Measurements from ENCODE around the gene GLB1L2.

Gene GLB1L2

DNA sequence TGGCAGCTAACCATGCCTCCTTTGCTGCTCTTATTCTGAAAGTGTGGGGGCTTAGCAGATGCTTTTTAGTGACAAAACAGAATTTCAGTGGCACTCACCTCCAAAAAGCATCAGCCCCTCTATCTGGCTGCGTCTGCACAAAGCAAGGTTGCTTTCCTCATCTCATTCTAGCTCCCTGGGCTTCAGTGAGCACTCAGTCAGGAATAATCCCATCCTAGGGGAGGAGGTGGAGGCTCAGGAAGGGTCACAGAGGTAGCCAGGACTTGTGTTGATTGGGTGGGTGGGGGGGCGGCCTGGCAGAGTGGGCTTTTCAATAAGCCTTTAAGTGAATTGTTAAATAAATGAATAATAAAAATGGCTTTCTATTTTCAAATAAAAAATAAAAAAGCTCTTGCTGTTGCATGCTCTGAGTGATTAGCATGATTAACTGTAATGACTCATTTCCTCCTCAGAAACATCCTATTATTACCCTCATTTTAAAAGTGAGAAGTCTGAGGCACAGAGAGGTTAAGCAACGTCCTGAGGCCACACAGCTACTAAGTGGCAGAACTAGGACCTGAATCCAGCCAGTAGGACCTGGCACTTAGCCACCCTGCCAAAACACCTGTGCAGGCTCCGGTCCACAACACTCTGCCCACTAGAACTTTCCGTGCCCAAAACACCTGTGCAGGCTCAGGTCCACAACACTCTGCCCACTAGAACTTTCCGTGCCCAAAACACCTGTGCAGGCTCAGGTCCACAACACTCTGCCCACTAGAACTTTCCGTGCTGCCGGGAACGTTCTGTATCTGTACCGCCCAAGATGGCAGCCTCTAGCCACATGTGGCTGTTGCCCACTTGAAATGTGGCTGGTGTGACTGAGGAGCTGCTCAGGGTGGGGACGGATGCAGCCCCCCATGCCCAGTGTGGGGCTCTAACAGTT lies 74.7 kb downstream of the GLB1L2 start:
- no peak for DNase-seq (ENCODE audit: low read depth)
- TF ChIP-seq POLR2A (IDR thresholded peaks at IDR 0.05; ENCODE audit: extremely low read depth, insufficient read length) (no peak), MYC (IDR thresholded peaks at IDR 0.05; ENCODE audit: low read depth, low read length) (no peak)
- TF ChIP-seq, protein P1, sequence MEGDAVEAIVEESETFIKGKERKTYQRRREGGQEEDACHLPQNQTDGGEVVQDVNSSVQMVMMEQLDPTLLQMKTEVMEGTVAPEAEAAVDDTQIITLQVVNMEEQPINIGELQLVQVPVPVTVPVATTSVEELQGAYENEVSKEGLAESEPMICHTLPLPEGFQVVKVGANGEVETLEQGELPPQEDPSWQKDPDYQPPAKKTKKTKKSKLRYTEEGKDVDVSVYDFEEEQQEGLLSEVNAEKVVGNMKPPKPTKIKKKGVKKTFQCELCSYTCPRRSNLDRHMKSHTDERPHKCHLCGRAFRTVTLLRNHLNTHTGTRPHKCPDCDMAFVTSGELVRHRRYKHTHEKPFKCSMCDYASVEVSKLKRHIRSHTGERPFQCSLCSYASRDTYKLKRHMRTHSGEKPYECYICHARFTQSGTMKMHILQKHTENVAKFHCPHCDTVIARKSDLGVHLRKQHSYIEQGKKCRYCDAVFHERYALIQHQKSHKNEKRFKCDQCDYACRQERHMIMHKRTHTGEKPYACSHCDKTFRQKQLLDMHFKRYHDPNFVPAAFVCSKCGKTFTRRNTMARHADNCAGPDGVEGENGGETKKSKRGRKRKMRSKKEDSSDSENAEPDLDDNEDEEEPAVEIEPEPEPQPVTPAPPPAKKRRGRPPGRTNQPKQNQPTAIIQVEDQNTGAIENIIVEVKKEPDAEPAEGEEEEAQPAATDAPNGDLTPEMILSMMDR (IDR thresholded peaks at IDR 0.05; ENCODE audit: low read depth, low read length), result no peak
- TF ChIP-seq, protein P2, sequence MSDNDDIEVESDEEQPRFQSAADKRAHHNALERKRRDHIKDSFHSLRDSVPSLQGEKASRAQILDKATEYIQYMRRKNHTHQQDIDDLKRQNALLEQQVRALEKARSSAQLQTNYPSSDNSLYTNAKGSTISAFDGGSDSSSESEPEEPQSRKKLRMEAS (IDR thresholded peaks at IDR 0.05; ENCODE audit: low read depth, low read length), result no peak
- H3K4me3 ChIP-seq (ENCODE audit: low read depth, low read length), result no peak overlapping the region

DNA sequence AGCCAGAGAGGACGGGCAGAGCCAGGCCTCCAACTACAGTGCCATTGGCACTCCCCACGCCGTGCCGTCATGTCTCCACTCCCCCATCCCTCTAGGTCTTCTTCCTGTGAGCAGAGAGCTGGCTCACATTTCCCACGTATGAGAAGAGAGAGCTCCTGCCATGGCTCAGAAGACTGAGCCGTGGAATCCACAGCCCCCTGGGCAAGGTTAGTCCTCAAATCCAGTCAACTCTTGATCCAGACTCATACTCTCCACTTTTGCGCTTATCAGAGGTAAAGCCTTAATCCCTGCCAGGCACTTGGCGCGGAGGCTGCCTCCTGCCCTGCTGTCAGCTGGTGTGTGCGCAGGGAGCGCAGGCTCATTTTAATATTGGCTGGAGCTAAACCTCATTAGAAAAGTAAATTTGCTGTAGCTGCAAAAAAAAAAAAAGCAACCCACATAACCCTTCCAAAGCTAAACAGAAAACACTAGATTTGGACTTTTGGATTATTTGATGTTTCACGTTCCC lies 75.6 kb downstream of the GLB1L2 start:
- no peak for DNase-seq (ENCODE audit: low read depth)
- H3K4me3 ChIP-seq (ENCODE audit: low read depth, low read length), result no peak overlapping the region
- TF ChIP-seq, protein P2 (IDR thresholded peaks at IDR 0.05; ENCODE audit: low read depth, low read length), result no peak
- no peak for TF ChIP-seq MYC (IDR thresholded peaks at IDR 0.05; ENCODE audit: low read depth, low read length)

DNA sequence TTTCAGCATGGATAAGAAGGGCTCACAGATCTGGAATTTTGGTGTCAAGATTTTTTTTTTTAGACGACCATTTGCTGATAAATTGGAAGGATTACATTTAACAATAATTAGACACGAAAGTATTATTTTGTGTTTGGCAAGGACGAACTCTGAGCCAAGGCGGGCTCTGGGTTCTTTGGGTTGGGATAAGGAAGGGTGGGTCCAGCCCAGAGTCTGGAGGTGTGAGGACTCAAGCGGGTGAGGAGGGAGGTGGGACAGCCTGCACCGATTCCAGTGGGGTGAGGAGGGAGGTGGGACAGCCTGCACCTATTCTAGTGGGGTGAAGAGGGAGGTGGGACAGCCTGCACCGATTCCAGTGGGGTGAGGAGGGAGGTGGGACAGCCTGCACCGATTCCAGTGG lies 76.1 kb downstream of the GLB1L2 start:
- TF ChIP-seq, protein P1 (IDR thresholded peaks at IDR 0.05; ENCODE audit: low read depth, low read length), result no peak
- TF ChIP-seq MYC (IDR thresholded peaks at IDR 0.05; ENCODE audit: low read depth, low read length) (no peak), POLR2A (IDR thresholded peaks at IDR 0.05; ENCODE audit: extremely low read depth, insufficient read length) (no peak)
- TF ChIP-seq, protein P2 (IDR thresholded peaks at IDR 0.05; ENCODE audit: low read depth, low read length), result no peak
- DNase-seq (ENCODE audit: low read depth), result no peak
- no peak overlapping the region for H3K4me3 ChIP-seq (ENCODE audit: low read depth, low read length)

DNA sequence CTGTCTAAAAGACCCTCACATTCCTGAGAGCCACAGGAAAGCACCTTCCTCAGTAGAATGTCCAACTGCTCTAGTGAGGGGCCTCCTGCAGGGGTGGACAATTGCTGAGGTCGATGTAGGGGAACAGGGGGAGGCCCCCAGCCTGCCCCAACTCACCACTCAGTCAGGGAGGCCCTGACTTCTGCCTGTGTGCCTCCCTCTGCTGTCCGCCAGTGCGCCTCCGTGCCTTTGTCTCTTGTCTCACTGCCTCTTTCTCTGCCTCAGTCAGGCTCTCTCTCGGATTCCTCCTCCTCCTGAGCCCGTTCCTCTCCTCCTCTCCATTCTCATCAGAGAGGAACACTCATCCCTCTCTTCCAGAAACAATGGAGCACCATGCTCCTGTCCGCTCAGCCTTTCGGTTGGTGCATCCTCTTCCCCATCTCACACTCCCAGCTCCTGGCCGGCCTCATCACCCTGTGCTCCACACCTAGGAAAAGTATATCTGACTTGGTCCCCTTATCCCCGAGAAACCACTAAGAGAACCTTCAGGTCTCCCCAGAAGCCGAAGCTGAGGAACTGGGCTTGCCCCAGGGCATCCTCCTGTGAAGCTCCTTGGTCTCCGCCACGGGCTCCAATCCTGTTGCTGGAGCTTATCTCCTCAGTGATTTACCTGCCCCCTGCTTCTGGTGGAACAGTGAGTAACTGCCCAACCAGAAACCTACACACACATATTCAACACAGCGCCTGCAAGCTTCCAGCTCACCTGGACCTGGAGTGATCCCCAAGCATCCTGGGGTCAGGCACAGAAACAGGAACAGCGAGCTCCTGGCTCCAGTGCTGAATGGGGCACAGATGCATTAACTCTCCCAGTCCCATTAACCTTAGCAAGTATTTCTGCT lies 78.0 kb downstream of the GLB1L2 start:
- H3K4me3 ChIP-seq (ENCODE audit: low read depth, low read length), result no peak overlapping the region
- DNase-seq (ENCODE audit: low read depth), result no peak
- TF ChIP-seq, protein P2 (IDR thresholded peaks at IDR 0.05; ENCODE audit: low read depth, low read length), result no peak
- TF ChIP-seq, protein P1 (IDR thresholded peaks at IDR 0.05; ENCODE audit: low read depth, low read length), result no peak
- no peak for TF ChIP-seq POLR2A (IDR thresholded peaks at IDR 0.05; ENCODE audit: extremely low read depth, insufficient read length)
- TF ChIP-seq MYC (IDR thresholded peaks at IDR 0.05; ENCODE audit: low read depth, low read length), result no peak

DNA sequence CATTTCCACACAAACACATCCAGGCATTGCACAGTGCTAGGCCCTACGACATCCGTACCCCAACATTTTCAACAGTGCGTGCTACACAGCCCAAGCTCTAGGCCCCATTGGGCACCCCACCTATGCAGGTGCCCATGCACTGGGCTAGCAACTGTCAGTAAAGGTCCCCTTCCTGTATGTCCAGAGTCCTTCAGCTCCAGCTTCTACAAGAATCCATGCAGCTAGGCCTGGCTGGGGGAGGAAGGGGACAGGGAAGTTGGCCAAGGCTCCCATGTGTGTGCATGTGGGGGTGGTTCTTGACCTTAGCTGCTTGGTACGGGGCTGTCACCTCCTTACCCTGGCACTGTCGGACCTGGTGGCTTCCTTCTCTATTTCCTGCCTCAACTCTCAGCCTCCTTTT lies 79.0 kb downstream of the GLB1L2 start:
- TF ChIP-seq MYC (IDR thresholded peaks at IDR 0.05; ENCODE audit: low read depth, low read length), result no peak
- TF ChIP-seq POLR2A (IDR thresholded peaks at IDR 0.05; ENCODE audit: extremely low read depth, insufficient read length), result no peak
- TF ChIP-seq, protein P2 (IDR thresholded peaks at IDR 0.05; ENCODE audit: low read depth, low read length), result no peak
- TF ChIP-seq, protein P1 (IDR thresholded peaks at IDR 0.05; ENCODE audit: low read depth, low read length), result no peak
- H3K4me3 ChIP-seq (ENCODE audit: low read depth, low read length), result no peak overlapping the region
- no peak for DNase-seq (ENCODE audit: low read depth)

All from NB4 (cell line).